Liver (tissue), 9 donors: ENCODE data around the gene NFATC2. TPM values are rescaled to one million over a fixed set of nuclear protein-coding genes. Genes with fewer than 3 reads are reported as not detected.

Experiments used
- DNase-seq: peaks from one replicate; pipeline ENCODE4 v3.0.0-alpha.2; 2017; ENCODE audit warnings: low spot score
- H3K27ac ChIP-seq, 2 donors: one replicate each; pipeline ENCODE4 v1.7.0; 2013; ENCODE audit warnings: inconsistent platforms in 2 of 2, low read length in 2 of 2, control low read depth in 1 of 2, low read depth in 1 of 2, mild to moderate bottlenecking in 1 of 2
- H3K27me3 ChIP-seq, 4 donors: one replicate each; pipeline versions ENCODE4 v1.6.1 to v1.7.0; 2013; ENCODE audit warnings: low read length in 3 of 4, inconsistent platforms in 1 of 4, mild to moderate bottlenecking in 1 of 4, moderate library complexity in 1 of 4; ENCODE audit not compliant: control insufficient read depth in 4 of 4, insufficient read depth in 4 of 4
- H3K36me3 ChIP-seq, 4 donors: one replicate each; pipeline versions ENCODE4 v1.6.1 to v1.7.0; 2013; ENCODE audit warnings: low read length in 3 of 4, mild to moderate bottlenecking in 3 of 4, low read depth in 1 of 4, moderate library complexity in 1 of 4; ENCODE audit not compliant: control insufficient read depth in 4 of 4, insufficient read depth in 3 of 4
- H3K4me1 ChIP-seq, 4 donors: one replicate each; pipeline versions ENCODE4 v1.6.1 to v1.7.0; 2013; ENCODE audit warnings: low read length in 3 of 4, mild to moderate bottlenecking in 3 of 4, moderate library complexity in 1 of 4; ENCODE audit not compliant: control insufficient read depth in 4 of 4, insufficient read depth in 4 of 4
- H3K4me3 ChIP-seq, 3 donors: one replicate each; pipeline versions ENCODE4 v1.6.1 to v1.7.0; 2013; ENCODE audit warnings: low read length in 3 of 3, control low read depth in 1 of 3, low read depth in 1 of 3, mild to moderate bottlenecking in 1 of 3
- H3K9ac ChIP-seq, 2 donors: one replicate each; pipeline ENCODE4 v1.7.0; 2013; ENCODE audit warnings: low read length in 2 of 2, mild to moderate bottlenecking in 2 of 2, moderate library complexity in 2 of 2, control low read depth in 1 of 2, low read depth in 1 of 2
- H3K9me3 ChIP-seq, 4 donors: one replicate each; pipeline versions ENCODE4 v1.6.1 to v1.7.0; 2013; ENCODE audit warnings: low read length in 3 of 4; ENCODE audit not compliant: control insufficient read depth in 4 of 4
- FOXA1 ChIP-seq: IDR thresholded peaks from 2 replicates; pipeline ENCODE4 v1.6.1; 2016; ENCODE audit warnings: antibody characterized with exemption
- FOXA2 ChIP-seq: IDR thresholded peaks from 2 replicates; pipeline ENCODE4 v1.6.1; 2016; ENCODE audit warnings: antibody characterized with exemption
- GABPA ChIP-seq, 2 donors: IDR thresholded peaks in 1 of 2; conservative IDR thresholded peaks in 1 of 2; 2 replicates each; pipeline ENCODE4 v1.6.1; 2016; ENCODE audit warnings: antibody characterized with exemption in 2 of 2, mild to moderate bottlenecking in 1 of 2, moderate library complexity in 1 of 2
- HNF4A ChIP-seq, 2 donors: conservative IDR thresholded peaks; 2 replicates each; pipeline ENCODE4 v1.6.1; 2016; ENCODE audit warnings: antibody characterized with exemption in 2 of 2, mild to moderate bottlenecking in 2 of 2
- HNF4G ChIP-seq: IDR thresholded peaks from 2 replicates; pipeline ENCODE4 v1.6.1; 2016; ENCODE audit warnings: antibody characterized with exemption
- JUND ChIP-seq, 2 donors: IDR thresholded peaks; 2 replicates each; pipeline ENCODE4 v1.6.1; 2016; ENCODE audit warnings: antibody characterized with exemption in 2 of 2
- NR2F2 ChIP-seq: IDR thresholded peaks from 2 replicates; pipeline ENCODE4 v1.6.1; 2016; ENCODE audit warnings: antibody characterized with exemption
- RAD21 ChIP-seq, 2 donors: IDR thresholded peaks; 2 replicates each; pipeline ENCODE4 v1.6.1; 2016; ENCODE audit warnings: antibody characterized with exemption in 2 of 2, mild to moderate bottlenecking in 2 of 2
- RXRA ChIP-seq, 2 donors: IDR thresholded peaks; 2 replicates each; pipeline ENCODE4 v1.6.1; 2017 to 2018; ENCODE audit warnings: antibody characterized with exemption in 2 of 2, mild to moderate bottlenecking in 1 of 2
- TAF1 ChIP-seq: conservative IDR thresholded peaks from 2 replicates; pipeline ENCODE4 v1.6.1; 2016; ENCODE audit warnings: antibody characterized with exemption, mild to moderate bottlenecking
- YY1 ChIP-seq: IDR thresholded peaks from 2 replicates; pipeline ENCODE4 v1.6.1; 2016; ENCODE audit warnings: antibody characterized with exemption, mild to moderate bottlenecking
- WGBS: extraction: QIAGEN DNeasy Blood & Tissue Kit; methylation state at CpG from one replicate; pipeline ENCODE4 v1.1.7; 2013; 5-methylcytosine and 5-hydroxymethylcytosine counted together
- polyA plus RNA-seq, 2 donors: library from polyadenylated mRNA; stranded (reverse) in 1 of 2; unstranded in 1 of 2; fragments of 200-250 nt in 1 of 2; fragments of >200 nt in 1 of 2; fragmentation: Nextera tagmentation in 1 of 2; extraction: Ambion mirVana in 1 of 2; gene quantifications; one replicate each; pipeline versions ENCODE4 v1.2.1 to v1.2.3, GENCODE V29; 2013 to 2015
- total RNA-seq, 2 donors: library from RNA; depleted of rRNA; stranded (reverse); fragments of >200 nt; gene quantifications; one replicate each; pipeline ENCODE4 v1.2.3, GENCODE V29; 2014
- TF ChIP-seq, protein P1 (sequence below): IDR thresholded peaks from 2 replicates; pipeline ENCODE4 v1.6.1; 2016; ENCODE audit warnings: antibody characterized with exemption, mild to moderate bottlenecking
- TF ChIP-seq, protein P2 (sequence below): IDR thresholded peaks from 2 replicates; pipeline ENCODE4 v1.6.1; 2016; ENCODE audit warnings: antibody characterized with exemption
- TF ChIP-seq, protein P3 (sequence below): fragments of 150-350 bp; IDR thresholded peaks from 2 replicates; pipeline ENCODE4 v1.5.1; 2017; ENCODE audit warnings: improper control_type of control experiment, low read depth, low read length; ENCODE audit not compliant: missing input control
- TF ChIP-seq, protein P4 (sequence below): IDR thresholded peaks from 2 replicates; pipeline ENCODE4 v1.6.1; 2016; ENCODE audit warnings: antibody characterized with exemption
- TF ChIP-seq, protein P5 (sequence below): IDR thresholded peaks from 2 replicates; pipeline ENCODE4 v1.6.1; 2016; ENCODE audit warnings: antibody characterized with exemption
- donor health status: healthy.
- donor health status: healthy.
- donor health status: healthy.
- donor health status: healthy.
- donor health status: healthy.

The NFATC2 gene
- total and polyA plus RNA-seq, 4 donors: 1.2 to 6.7 (median 2.6) TPM

DNA sequence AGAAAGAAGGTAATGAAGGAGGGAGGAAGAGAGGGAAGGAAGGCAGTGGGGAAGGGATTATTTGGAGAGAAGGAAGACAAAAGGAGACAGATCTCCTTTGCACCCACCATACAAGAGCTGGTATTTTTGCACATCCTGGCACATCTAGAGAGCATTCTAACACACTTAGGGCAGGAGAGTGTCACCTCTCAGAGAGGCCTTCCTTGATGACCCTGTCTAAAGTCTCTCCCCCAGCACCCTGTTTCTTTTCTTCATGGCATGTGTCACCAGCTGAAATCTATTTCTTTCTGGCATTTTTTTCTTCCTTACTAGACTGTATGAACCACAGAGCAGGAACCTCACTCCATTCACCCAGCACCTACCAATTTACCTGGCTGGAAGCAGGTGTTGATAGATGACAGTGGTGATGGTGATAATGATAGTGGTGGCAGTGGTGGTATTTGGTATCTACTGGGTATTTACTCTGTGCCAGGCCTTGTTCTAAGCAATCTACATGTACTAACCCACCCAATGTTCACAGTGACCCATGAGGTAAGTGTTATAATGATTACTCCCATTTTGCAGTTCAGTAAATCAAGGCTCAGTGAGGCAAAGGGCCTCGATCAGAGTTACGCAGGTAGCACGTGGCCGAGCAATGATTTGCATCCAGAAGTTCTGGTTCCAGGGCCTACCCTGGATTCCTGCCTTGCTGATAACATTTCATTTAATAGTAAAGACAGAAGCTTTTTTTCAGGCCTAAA lies 131.8 kb downstream of the NFATC2 start:
- H3K9ac ChIP-seq: no peak overlapping the region
- 96% methylated on average over 4 of the region's 4 CpGs for WGBS

More for the DNA sequence above, 131.8 kb downstream of the NFATC2 start:
- H3K36me3 ChIP-seq: peaks cover 0 to 6% (median 2%) of the 10 kb centered on the region in 4 donors
- TF ChIP-seq HNF4A (conservative IDR thresholded peaks at IDR 0.05) (no peak), TAF1 (no peak), HNF4G (no peak), FOXA1 (no peak), NR2F2 (no peak), RAD21 (IDR thresholded peaks at IDR 0.05) (no peak), FOXA2 (no peak), JUND (IDR thresholded peaks at IDR 0.05) (no peak), GABPA (IDR thresholded peaks at IDR 0.05 in 1 of 2, conservative IDR thresholded peaks at IDR 0.05 in 1 of 2) (no peak), RXRA (IDR thresholded peaks at IDR 0.05) (no peak), YY1 (no peak)
- TF ChIP-seq, protein P1, sequence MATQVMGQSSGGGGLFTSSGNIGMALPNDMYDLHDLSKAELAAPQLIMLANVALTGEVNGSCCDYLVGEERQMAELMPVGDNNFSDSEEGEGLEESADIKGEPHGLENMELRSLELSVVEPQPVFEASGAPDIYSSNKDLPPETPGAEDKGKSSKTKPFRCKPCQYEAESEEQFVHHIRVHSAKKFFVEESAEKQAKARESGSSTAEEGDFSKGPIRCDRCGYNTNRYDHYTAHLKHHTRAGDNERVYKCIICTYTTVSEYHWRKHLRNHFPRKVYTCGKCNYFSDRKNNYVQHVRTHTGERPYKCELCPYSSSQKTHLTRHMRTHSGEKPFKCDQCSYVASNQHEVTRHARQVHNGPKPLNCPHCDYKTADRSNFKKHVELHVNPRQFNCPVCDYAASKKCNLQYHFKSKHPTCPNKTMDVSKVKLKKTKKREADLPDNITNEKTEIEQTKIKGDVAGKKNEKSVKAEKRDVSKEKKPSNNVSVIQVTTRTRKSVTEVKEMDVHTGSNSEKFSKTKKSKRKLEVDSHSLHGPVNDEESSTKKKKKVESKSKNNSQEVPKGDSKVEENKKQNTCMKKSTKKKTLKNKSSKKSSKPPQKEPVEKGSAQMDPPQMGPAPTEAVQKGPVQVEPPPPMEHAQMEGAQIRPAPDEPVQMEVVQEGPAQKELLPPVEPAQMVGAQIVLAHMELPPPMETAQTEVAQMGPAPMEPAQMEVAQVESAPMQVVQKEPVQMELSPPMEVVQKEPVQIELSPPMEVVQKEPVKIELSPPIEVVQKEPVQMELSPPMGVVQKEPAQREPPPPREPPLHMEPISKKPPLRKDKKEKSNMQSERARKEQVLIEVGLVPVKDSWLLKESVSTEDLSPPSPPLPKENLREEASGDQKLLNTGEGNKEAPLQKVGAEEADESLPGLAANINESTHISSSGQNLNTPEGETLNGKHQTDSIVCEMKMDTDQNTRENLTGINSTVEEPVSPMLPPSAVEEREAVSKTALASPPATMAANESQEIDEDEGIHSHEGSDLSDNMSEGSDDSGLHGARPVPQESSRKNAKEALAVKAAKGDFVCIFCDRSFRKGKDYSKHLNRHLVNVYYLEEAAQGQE: no peak
- TF ChIP-seq, protein P2, sequence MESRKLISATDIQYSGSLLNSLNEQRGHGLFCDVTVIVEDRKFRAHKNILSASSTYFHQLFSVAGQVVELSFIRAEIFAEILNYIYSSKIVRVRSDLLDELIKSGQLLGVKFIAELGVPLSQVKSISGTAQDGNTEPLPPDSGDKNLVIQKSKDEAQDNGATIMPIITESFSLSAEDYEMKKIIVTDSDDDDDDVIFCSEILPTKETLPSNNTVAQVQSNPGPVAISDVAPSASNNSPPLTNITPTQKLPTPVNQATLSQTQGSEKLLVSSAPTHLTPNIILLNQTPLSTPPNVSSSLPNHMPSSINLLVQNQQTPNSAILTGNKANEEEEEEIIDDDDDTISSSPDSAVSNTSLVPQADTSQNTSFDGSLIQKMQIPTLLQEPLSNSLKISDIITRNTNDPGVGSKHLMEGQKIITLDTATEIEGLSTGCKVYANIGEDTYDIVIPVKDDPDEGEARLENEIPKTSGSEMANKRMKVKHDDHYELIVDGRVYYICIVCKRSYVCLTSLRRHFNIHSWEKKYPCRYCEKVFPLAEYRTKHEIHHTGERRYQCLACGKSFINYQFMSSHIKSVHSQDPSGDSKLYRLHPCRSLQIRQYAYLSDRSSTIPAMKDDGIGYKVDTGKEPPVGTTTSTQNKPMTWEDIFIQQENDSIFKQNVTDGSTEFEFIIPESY: no peak
- TF ChIP-seq, protein P3, sequence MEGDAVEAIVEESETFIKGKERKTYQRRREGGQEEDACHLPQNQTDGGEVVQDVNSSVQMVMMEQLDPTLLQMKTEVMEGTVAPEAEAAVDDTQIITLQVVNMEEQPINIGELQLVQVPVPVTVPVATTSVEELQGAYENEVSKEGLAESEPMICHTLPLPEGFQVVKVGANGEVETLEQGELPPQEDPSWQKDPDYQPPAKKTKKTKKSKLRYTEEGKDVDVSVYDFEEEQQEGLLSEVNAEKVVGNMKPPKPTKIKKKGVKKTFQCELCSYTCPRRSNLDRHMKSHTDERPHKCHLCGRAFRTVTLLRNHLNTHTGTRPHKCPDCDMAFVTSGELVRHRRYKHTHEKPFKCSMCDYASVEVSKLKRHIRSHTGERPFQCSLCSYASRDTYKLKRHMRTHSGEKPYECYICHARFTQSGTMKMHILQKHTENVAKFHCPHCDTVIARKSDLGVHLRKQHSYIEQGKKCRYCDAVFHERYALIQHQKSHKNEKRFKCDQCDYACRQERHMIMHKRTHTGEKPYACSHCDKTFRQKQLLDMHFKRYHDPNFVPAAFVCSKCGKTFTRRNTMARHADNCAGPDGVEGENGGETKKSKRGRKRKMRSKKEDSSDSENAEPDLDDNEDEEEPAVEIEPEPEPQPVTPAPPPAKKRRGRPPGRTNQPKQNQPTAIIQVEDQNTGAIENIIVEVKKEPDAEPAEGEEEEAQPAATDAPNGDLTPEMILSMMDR: no peak
- TF ChIP-seq, protein P4, sequence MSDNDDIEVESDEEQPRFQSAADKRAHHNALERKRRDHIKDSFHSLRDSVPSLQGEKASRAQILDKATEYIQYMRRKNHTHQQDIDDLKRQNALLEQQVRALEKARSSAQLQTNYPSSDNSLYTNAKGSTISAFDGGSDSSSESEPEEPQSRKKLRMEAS: no peak
- TF ChIP-seq, protein P5, sequence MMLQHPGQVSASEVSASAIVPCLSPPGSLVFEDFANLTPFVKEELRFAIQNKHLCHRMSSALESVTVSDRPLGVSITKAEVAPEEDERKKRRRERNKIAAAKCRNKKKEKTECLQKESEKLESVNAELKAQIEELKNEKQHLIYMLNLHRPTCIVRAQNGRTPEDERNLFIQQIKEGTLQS: no peak
- H3K9me3 ChIP-seq: no peaks in the 10 kb centered on the region
- H3K4me3 ChIP-seq: no peak overlapping the region
- no peaks in the 10 kb centered on the region for H3K27me3 ChIP-seq
- DNase-seq: no peak
- H3K27ac ChIP-seq: no peak overlapping the region
- H3K4me1 ChIP-seq: peaks cover 10 to 34% (median 23%) of the 10 kb centered on the region in 4 donors
